Loucy (cell line): ENCODE measurements around the gene LAMB1.

Source experiments
- EZH2phosphoT487 ChIP-seq: fragments of 200-600 bp; IDR thresholded peaks from 2 replicates; pipeline ENCODE4 v1.6.1; 2018; ENCODE audit warnings: antibody characterized with exemption, mild to moderate bottlenecking, moderate library complexity, borderline replicate concordance
- TF ChIP-seq, protein P1 (sequence below): fragments of 200-600 bp; sonication (generic); conservative IDR thresholded peaks from 2 replicates; pipeline ENCODE4 v1.5.1; 2014; ENCODE audit warnings: mild to moderate bottlenecking, antibody characterized with exemption, low read length

DNA sequence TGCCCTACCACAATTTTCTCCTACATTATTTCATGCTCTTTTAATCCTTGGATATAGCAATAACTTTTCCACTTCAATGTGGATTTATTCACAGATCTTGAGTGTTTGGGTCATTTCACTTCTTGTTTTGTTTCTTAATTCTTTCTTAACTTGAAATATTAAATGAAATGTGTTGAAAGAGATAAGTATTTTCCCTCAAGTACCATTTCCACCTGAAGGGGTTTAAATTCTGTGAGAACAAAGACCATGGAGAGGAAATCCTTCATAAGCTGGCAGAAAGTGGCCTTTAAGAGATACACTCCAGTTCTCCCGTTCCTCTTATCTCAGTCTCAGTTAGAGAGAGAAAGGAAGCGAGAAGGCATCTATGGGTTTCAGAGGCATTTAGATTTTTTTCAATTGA is 126.0 kb downstream of the LAMB1 start:
- TF ChIP-seq, protein P1, sequence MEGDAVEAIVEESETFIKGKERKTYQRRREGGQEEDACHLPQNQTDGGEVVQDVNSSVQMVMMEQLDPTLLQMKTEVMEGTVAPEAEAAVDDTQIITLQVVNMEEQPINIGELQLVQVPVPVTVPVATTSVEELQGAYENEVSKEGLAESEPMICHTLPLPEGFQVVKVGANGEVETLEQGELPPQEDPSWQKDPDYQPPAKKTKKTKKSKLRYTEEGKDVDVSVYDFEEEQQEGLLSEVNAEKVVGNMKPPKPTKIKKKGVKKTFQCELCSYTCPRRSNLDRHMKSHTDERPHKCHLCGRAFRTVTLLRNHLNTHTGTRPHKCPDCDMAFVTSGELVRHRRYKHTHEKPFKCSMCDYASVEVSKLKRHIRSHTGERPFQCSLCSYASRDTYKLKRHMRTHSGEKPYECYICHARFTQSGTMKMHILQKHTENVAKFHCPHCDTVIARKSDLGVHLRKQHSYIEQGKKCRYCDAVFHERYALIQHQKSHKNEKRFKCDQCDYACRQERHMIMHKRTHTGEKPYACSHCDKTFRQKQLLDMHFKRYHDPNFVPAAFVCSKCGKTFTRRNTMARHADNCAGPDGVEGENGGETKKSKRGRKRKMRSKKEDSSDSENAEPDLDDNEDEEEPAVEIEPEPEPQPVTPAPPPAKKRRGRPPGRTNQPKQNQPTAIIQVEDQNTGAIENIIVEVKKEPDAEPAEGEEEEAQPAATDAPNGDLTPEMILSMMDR = no peak
- no peak for TF ChIP-seq EZH2phosphoT487
